Chondrocyte (in vitro differentiated cells): ENCODE results near the gene TLR8. TPM values are rescaled to one million over a fixed set of nuclear protein-coding genes. Genes with fewer than 3 reads are reported as not detected.

ENCODE experiments used
- DNase-seq: peaks from one replicate; pipeline ENCODE4 v3.0.0; 2021; ENCODE audit warnings: mixed read lengths, low spot score
- H3K27ac Mint-ChIP-seq: one replicate; pipeline ENCODE4 v1.8.0; 2021; ENCODE audit warnings: mild to moderate bottlenecking, moderate library complexity, mixed read lengths; ENCODE audit not compliant: unreplicated experiment
- H3K27me3 Mint-ChIP-seq: 2 replicates; pipeline ENCODE4 v1.8.0; 2021; ENCODE audit warnings: low read depth, mixed read lengths
- H3K36me3 Mint-ChIP-seq: 2 replicates; pipeline ENCODE4 v1.8.0; 2021; ENCODE audit warnings: low read depth, mixed read lengths
- H3K4me1 Mint-ChIP-seq: 2 replicates; pipeline ENCODE4 v1.8.0; 2021; ENCODE audit warnings: low read depth, mild to moderate bottlenecking, mixed read lengths
- H3K4me3 Mint-ChIP-seq: one replicate; pipeline ENCODE4 v1.8.0; 2021; ENCODE audit warnings: mild to moderate bottlenecking, moderate library complexity, mixed read lengths; ENCODE audit not compliant: unreplicated experiment
- H3K9me3 Mint-ChIP-seq: 2 replicates; pipeline ENCODE4 v1.8.0; 2021; ENCODE audit warnings: low read depth, mixed read lengths
- long read RNA-seq: library from polyadenylated mRNA; stranded (forward); transcript quantifications from one replicate; pipeline ENCODE4 v2.0.0, GENCODE V29; 2021
- total RNA-seq: library from RNA; stranded (reverse); gene quantifications from 3 replicates; pipeline ENCODE4 v1.2.1, GENCODE V29; 2021
- TF ChIP-seq, protein P1 (sequence below): fragments of 200-600 bp; sonication (generic); IDR thresholded peaks from 2 replicates; pipeline ENCODE4 v1.5.0; 2021; ENCODE audit warnings: antibody characterized with exemption, mild to moderate bottlenecking, moderate library complexity

TLR8 gene
- not detected in 3 replicates for total RNA-seq
- long read RNA-seq, result 0 reads

GRCh38 chrX:12906046-12906761 lies at the start of gene TLR8:
Gene TLR8 (plus strand): TSS chrX:12906620. CDS start chrX:12906707, 87 bp downstream.
- TF ChIP-seq, protein P1, sequence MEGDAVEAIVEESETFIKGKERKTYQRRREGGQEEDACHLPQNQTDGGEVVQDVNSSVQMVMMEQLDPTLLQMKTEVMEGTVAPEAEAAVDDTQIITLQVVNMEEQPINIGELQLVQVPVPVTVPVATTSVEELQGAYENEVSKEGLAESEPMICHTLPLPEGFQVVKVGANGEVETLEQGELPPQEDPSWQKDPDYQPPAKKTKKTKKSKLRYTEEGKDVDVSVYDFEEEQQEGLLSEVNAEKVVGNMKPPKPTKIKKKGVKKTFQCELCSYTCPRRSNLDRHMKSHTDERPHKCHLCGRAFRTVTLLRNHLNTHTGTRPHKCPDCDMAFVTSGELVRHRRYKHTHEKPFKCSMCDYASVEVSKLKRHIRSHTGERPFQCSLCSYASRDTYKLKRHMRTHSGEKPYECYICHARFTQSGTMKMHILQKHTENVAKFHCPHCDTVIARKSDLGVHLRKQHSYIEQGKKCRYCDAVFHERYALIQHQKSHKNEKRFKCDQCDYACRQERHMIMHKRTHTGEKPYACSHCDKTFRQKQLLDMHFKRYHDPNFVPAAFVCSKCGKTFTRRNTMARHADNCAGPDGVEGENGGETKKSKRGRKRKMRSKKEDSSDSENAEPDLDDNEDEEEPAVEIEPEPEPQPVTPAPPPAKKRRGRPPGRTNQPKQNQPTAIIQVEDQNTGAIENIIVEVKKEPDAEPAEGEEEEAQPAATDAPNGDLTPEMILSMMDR, result no peak
- H3K27me3 Mint-ChIP-seq, result peaks cover 2% of the 10 kb centered on the region
- H3K27ac Mint-ChIP-seq, result no peak within 1 kb of the TSS
- DNase-seq, result no peak
- no peak within 1 kb of the TSS for H3K4me3 Mint-ChIP-seq
- no peaks in the 10 kb centered on the region for H3K4me1 Mint-ChIP-seq
- no peaks in the 10 kb centered on the region for H3K9me3 Mint-ChIP-seq
- no peaks in the 10 kb centered on the region for H3K36me3 Mint-ChIP-seq

GRCh38 chrX:12865359-12865758 lies 41.1 kb upstream of the TLR8 start:
- H3K27me3 Mint-ChIP-seq, result no peaks in the 10 kb centered on the region
- peaks cover 3% of the 10 kb centered on the region for H3K36me3 Mint-ChIP-seq
- no peak for DNase-seq
- peaks cover 31% of the 10 kb centered on the region for H3K9me3 Mint-ChIP-seq
- no peak overlapping the region for H3K27ac Mint-ChIP-seq
- H3K4me1 Mint-ChIP-seq, result no peaks in the 10 kb centered on the region
- H3K4me3 Mint-ChIP-seq, result no peak overlapping the region
- TF ChIP-seq, protein P1, result no peak

GRCh38 chrX:12866451-12867377 lies 39.7 kb upstream of the TLR8 start, which contains the start of gene TLR7:
Gene TLR7 (plus strand): TSS chrX:12867072. CDS start chrX:12867579, 507 bp downstream.
- H3K4me3 Mint-ChIP-seq, result no peak within 1 kb of the TSS
- no peak within 1 kb of the TSS for H3K27ac Mint-ChIP-seq
- TF ChIP-seq, protein P1, result no peak
- no peak for DNase-seq
- no peaks in the 10 kb centered on the region for H3K4me1 Mint-ChIP-seq
- H3K27me3 Mint-ChIP-seq, result no peaks in the 10 kb centered on the region
- peaks cover 26% of the 10 kb centered on the region for H3K9me3 Mint-ChIP-seq
- no peaks in the 10 kb centered on the region for H3K36me3 Mint-ChIP-seq

GRCh38 chrX:12867685-12868084 lies 38.7 kb upstream of the TLR8 start:
- no peak for DNase-seq
- Mint-ChIP-seq H3K4me3 (no peak overlapping the region), H3K9me3 (peaks cover 18% of the 10 kb centered on the region), H3K27me3 (peaks cover 2% of the 10 kb centered on the region), H3K27ac (no peak overlapping the region), H3K4me1 (no peaks in the 10 kb centered on the region), H3K36me3 (no peaks in the 10 kb centered on the region)
- TF ChIP-seq, protein P1, result no peak

DNA sequence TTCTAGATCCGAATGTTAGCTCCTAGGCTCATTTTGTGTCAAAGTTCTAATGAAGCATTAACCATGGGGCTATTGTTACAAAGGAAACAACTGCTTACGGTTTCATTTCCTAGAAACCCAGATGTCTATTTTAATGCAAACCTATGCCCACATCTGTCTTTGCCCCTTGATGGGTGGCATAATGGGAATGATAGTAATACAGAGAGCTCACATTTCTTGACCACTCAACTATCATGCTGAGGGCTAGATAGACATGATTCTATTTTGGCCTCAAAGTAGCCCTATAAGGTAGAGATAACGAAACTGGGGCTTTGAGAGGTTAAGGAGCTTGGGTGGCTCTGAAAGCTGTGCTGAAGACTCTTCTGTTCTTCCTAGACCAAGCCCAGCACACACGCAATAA lies 37.7 kb upstream of the TLR8 start:
- H3K27ac Mint-ChIP-seq, result no peak overlapping the region
- DNase-seq, result no peak
- H3K4me3 Mint-ChIP-seq, result no peak overlapping the region
- peaks cover 2% of the 10 kb centered on the region for H3K27me3 Mint-ChIP-seq
- TF ChIP-seq, protein P1, result no peak
- no peaks in the 10 kb centered on the region for H3K36me3 Mint-ChIP-seq
- peaks cover 19% of the 10 kb centered on the region for H3K9me3 Mint-ChIP-seq
- no peaks in the 10 kb centered on the region for H3K4me1 Mint-ChIP-seq
